DMS153 (cell line): ENCODE results near the gene ANKRD60.

Experiments used
- DNase-seq: peaks from one replicate; lab custom pipeline; 2025; lab: John Stamatoyannopoulos, UW

ANKRD60 gene

GRCh38 chr20:58192567-58192966 lies 35.9 kb downstream of the ANKRD60 start:
- no peak for DNase-seq

DNA sequence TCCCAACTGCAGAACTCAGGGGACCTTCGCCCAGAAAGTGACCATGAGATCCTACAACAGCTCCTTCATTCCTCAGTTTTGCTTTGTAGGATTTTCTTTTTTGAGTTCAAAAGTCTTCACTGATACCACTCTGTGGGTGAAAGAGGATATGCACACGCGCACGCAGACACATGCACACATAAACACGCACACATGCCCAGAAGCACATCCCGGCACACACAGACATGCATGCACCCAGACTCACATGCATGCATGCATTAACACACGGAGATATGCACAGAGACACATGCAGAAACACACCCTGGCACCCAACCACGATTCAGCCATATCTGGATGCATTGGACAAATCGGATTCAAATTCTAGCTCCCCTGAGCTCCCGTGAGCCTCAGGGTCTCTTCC lies 36.4 kb downstream of the ANKRD60 start:
- DNase-seq: no peak

- no peak for DNase-seq
Measured at GRCh38 chr20:58188527-58188926, 39.9 kb downstream of the ANKRD60 start.

DNA sequence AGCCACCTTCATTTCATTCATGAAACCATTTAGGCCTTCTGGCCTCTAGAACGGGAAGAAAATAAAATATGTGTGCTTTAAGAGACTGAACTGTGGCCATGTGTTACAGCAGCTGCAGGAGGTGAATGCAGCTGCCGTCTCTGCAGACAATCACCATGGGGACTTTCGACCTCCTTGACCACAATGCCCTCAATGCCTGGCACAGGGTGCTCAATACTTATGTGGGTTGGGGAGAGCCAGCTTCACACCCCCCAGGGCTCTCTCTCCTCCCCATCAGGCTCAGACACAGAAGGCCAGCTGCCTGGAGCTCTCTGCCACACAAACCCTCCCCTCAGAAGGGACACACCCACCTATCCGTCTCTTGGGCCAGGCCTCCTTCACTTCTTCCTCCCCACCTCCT lies 43.5 kb downstream of the ANKRD60 start:
- DNase-seq: no peak

GRCh38 chr20:58184063-58184462 lies 44.4 kb downstream of the ANKRD60 start:
- no peak for DNase-seq

DNA sequence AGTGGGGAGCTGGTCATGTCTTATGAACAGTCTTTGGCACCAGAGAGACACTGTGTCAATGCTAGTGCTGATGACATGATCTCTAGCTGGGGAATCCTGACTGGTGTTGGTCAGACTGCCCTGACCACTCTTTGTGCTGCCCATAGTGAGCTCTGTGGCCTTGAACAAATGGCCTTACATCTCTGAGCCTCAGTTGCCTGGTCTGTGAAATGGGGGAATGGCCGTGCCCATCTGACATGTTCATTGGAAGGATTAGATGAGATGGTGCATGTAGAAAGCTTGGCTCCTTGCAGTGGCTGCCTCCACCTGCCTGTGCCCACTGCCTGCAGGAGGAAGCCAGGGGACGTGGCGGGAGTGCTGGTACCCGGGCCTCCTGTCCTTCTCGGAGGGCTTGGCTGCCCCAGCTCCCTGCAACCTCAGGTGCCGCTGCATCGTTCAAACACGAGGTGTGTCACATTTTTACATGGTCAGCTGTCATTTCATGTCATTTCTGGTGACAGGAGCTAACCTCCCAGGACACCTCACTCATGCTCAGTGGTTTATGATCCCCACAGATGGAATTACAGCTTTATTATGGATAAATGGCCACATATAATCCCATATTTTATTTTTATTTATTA lies 45.8 kb downstream of the ANKRD60 start:
- DNase-seq: no peak

- peak; percentile 2 for DNase-seq
Measured at GRCh38 chr20:58179432-58180099, 48.9 kb downstream of the ANKRD60 start.

DNA sequence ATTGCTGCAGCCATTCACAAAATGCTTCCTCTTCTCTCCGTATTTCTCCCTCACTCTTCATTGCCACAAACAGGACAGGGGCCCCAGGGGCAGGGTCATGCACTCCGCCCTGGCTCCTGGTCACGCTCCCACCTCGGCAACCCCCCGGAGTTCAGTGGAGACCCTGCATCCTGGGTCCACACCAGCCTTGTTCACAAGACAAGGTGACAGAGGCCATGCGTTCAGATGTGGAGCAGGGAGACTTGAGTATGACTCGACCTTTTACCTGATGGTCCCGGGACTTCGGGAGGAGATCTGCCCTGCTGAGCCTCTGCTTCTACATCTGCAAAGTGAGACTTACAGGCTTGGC lies 49.4 kb downstream of the ANKRD60 start:
- no peak for DNase-seq

DNA sequence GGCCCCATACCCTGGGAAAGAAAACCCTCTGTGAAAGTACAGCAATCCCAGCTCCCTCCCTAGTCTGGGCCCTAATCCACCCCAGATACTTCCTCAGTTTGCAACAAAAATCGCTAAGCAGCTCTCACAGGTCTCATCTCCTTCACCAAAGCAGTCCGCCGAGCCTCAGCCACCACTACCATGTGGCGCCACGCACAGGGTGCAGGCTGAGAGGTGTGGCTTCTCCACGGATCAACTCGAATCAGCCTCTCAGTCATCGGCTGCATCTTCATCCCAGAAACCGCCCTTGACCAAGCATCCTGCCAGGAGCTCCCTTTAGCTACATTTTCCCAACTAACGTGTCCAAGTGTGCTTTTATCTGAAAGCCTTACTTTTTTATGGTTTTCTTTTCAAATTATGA lies 50.7 kb downstream of the ANKRD60 start:
- DNase-seq: no peak

DNA sequence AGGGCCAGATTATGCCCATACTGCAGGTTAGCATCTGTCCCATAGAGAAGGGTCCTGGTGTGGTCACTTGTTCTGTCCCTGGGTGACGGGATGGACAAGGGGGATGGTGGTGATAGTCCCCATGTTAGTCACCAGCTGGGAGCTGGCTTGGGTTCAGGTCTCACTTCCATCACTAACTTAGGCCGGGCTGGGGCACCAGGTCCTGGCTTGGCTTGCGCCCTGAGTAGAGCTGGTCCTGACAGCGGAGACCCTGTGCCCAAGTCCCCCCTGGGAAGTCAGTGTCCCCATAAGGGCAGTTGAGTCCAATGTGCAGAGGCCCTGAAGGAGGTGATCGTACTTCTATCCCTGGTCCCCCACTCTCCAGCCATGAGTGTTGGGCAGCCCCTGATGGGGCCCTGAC lies 52.6 kb downstream of the ANKRD60 start:
- DNase-seq: no peak

DNA sequence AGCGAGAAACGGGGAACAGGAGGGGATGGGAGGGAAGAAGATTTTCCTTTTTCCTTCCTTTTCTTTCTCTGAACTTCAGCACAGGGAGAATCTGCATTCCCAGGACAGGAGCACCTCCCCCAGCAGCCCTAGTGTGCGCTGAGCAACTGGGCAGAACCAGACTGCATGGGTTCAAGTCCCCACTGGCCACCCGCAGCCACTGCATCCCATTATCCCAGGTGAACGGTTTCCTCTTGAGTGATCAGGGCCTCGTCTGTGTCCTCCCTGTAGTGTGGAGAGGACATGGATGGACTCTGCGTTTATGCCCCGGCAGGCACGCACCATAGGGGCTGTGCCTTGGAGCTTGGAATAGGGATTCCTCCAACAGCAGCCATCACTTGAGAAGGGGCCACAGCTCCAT lies 53.0 kb downstream of the ANKRD60 start:
- no peak for DNase-seq

DNA sequence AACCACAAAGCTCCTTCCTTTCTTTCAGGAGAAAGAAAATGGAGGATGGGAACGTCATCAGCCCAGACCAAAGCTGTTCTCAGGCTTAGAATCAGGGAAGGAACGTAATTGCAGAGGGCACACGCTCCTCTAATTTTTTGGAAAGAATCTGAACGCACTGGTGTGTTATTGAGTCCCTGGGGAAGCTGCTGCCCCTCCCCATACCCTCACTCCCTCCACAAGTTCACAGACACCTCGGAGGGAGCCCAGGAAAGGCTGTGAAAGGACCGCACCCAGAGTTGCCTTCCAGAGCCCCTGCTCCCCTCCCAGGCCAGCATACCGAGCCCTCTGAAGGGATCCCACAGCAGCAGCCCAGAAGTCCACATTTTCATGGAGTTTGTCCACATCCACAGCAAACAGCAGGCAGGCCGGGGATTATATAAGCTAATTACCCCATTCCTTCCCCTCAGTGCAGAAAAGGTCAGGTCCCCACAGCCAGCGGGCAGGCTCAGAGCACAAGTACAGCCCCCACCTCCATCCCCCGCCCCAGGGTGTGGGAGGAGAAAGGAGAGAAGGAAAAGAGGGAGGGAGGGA lies 53.7 kb downstream of the ANKRD60 start:
- DNase-seq: no peak

GRCh38 chr20:58173930-58174707 lies 54.3 kb downstream of the ANKRD60 start:
- no peak for DNase-seq

- DNase-seq: no peak
Measured at GRCh38 chr20:58173091-58173490, 55.4 kb downstream of the ANKRD60 start.

- DNase-seq: no peak
Measured at GRCh38 chr20:58171796-58172425, 56.5 kb downstream of the ANKRD60 start.

GRCh38 chr20:58169450-58169849 lies 59.0 kb downstream of the ANKRD60 start:
- no peak for DNase-seq

DNA sequence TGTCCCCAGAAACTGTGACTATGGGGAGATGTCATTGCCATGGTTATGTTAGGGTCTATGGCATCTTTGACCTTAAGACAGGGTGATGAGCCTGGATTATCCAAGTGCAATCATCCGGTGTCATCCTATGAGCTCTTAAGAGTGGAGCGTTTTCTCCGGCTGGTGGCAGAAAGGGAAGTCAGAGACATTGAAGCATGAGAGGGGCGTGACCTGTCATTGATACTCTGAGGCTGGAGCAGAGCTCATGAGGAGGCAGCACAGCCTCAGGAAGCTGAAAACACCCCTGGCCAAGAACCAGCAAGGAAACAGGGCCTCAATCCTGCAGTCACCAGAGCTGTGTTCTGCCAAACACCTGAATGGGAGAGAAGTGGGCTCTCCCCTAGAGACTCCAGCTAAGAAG lies 59.6 kb downstream of the ANKRD60 start:
- no peak for DNase-seq

DNA sequence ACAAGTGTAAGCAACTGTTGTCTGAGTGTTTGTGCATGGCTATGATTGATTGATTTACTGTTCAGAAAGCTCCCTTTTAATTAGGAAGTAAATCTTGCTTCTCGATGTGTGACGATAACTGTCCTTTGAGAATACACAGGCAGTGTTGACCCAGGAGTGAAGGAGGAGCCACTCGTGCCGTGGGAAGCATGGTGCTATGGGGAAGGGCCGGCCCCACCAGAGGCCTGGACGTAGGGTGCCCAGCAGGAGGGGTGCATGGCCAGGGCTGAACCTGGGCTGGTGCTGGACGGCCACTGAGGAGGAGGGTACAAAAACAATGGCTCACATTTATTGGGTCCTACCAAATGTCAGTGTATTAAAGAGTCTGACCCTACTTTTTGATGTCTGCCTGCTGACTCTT lies 60.7 kb downstream of the ANKRD60 start:
- no peak for DNase-seq
